HG02852 (cell line): ENCODE results near the gene SLC28A1.

Source experiments
- ATAC-seq: cut with Tn5 transposase; IDR thresholded peaks from one replicate; pipeline ENCODE4 v1.9.1; 2021; ENCODE audit warnings: mild to moderate bottlenecking, moderate library complexity; ENCODE audit not compliant: unreplicated experiment

Gene SLC28A1

DNA sequence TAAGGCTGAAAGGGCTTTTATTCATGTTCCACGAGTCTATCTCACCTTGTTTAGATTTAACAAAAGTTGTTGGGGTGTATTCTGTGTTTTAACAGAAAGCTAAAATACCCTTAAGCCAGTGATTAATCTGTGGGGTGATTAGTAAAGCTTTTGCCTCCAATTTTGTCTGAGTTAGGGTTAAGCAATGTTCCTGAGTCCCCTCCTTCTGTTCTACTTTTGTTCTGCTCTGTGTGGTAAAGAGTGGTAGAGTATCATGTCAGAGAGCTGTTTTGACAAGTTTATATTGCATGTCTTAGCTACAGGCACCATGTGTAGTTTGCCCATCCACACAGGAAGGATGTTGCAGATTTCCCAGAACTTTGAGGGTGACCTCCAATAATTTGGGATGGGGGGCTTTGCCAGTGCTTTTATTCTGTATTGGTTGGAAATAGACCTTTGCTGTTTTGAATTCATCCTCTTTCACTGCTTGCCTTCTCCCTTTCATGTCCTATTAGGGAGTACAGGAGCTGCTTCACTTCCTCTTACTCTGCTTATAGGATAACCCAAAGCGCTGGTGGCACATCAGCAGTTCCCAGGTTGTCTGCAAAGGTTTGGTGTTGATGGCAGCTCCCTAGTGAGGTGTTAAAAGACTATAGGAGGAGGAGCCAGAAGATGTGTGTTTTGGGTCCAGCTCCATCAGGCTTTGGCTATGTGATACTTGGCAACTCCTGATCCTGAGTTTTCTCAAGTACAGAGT, 104.6 kb downstream of the SLC28A1 start:
- no peak for ATAC-seq

DNA sequence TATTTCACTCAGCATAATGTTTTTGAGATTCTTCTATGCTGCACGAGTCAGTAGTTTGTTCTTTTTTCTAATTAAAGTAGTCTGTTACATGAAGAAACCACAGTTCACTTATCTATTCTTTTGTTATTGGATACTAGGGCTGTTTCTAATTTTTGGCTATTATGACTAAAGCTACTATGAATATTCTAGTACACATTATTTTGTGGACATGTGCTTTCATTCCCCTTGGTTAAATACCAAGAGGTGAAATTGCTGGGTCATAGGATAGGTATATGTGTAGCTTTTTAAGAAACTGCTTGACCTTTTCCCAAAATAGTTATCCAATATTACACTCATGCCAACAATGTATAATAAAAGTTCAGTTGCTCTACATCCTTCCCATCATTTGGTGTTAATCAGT, 106.0 kb downstream of the SLC28A1 start:
- no peak for ATAC-seq

DNA sequence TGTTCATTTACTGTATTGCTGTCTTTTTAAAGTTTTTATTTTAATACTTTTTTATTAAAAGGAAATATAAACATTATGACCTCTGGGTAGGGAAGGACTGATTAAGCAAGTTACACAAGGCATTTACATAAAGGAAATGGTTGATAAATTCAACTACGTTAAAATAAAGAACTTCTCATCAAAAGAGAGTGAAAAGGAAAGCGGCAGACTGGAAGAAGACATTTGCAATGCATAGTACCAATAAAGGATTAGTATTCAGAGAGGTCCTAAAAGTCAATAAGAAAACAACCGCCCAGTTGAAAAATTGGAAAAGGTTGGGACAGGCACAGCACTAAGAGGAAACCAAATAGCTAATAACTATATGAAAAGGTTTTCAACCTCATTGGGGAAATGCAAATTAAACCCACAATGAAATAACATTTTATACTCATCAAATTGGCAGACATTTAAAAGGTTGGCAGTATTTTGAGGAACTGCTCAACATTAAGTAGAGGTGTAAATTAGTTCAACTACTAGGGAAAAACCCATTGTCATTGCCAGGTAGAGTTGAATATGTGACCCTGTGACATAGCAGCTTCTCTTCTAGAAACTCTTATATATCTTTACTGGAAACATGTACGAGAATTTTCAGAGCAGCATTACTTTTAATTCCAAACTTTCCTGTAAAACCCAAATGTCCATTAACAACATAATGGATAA, 106.7 kb downstream of the SLC28A1 start:
- ATAC-seq, result no peak

DNA sequence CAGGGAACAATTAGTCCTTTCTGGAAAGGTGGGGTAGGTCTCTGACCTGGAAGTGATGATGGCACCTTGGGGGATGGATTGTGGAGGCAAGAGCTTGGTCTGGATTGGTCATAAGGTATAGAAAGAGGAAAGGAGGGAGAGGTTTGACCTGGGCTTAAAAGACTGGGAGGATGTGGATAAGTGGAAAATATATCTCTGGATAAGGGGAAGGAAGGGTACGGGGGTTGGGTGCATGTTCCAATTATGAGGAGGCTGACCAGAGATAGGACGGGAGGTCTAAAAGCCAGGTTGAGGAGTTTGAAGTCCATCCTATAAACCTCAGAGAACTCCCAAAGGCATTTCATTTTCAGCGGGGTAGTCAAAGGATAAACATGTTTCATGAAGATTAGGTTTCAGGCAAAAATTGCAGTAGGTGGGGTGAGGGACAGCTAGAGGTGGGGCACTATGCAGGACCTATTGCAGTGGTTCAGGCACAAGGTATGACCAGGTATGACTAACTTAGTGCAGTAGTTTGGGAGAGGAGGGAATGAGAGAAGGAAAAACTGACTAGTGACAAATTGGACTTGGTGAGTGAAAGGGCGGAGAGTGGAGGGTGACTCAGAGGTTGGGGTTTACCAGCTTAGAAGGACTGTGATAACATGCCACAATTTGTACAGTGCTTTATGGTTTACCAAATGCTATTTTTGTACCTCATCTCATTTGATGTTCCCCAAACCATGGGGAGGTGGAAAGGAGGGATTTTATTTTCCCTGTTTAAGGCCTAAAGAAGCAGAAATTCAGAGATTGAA, 107.9 kb downstream of the SLC28A1 start:
- no peak for ATAC-seq
